ENCODE measurements around the gene GALNTL6. TPM values are rescaled to one million over a fixed set of nuclear protein-coding genes. Genes with fewer than 3 reads are reported as not detected.

Gene GALNTL6
- total and polyA plus RNA-seq, 2 donors (not counting 3 experiments of a cell fraction or from before 2014, with no cell fraction given): not detected

DNA sequence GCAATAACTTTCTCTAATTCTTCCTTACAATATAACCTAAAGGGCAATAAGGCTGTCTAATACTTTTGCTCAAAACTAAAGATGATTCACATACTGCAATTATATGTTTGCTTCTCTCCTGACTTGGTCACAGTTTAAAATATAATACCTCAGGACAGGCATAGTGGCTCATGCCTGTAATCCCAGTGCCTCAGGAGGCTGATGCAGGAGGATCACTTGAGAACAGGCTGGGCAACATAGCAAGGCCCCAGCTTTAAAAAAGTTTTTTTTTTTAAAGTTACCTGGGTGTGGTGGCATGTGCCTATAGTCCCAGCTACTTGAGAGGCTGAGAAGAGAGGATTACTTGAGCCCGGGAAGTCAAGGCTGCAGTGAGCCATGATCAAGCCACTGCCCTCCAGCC, 1125.7 kb downstream of the GALNTL6 start:
- Histone ChIP-seq H3K9ac (replicated peaks; ENCODE audit: extremely low read depth, insufficient read depth, low read length) (no peak overlapping the region), H3K4me2 (ENCODE audit: insufficient read depth, low read length) (no peak overlapping the region), H3K9me1 (replicated peaks; ENCODE audit: control insufficient read depth, extremely low read depth, insufficient read depth, low read length) (no peaks in the 10 kb centered on the region), H3K4me3 (replicated peaks in 1 of 3; ENCODE audit: insufficient read depth in 1 of 3, low read depth in 1 of 3, low read length in 3 of 3) (no peak overlapping the region), H3K27me3 (ENCODE audit: control insufficient read depth in 2 of 2, insufficient read depth in 2 of 2, low read length in 2 of 2) (no peaks in the 10 kb centered on the region), H3K4me1 (ENCODE audit: control insufficient read depth, extremely low read depth, insufficient read depth, low read length) (no peaks in the 10 kb centered on the region), H3K27ac (ENCODE audit: insufficient read depth, low read depth, low read length) (no peak overlapping the region), H3K36me3 (ENCODE audit: control insufficient read depth in 2 of 2, extremely low read depth in 1 of 2, insufficient read depth in 2 of 2, low read length in 2 of 2) (no peaks in the 10 kb centered on the region), H3K9me3 (replicated peaks; ENCODE audit: control insufficient read depth, insufficient read depth, low read length) (no peaks in the 10 kb centered on the region), H2AFZ (ENCODE audit: low read depth, low read length) (no peak overlapping the region), H4K20me1 (replicated peaks; ENCODE audit: control insufficient read depth, extremely low read depth, insufficient read depth, low read length) (no peaks in the 10 kb centered on the region), H3K79me2 (ENCODE audit: control insufficient read depth, insufficient read depth, low read length) (no peaks in the 10 kb centered on the region)
- CTCF ChIA-PET: no interaction called here
- no peak for TF ChIP-seq FOS (IDR thresholded peaks at IDR 0.05; ENCODE audit: borderline replicate concordance, insufficient read depth, low read length)
- TF ChIP-seq MYC (IDR thresholded peaks at IDR 0.05; ENCODE audit: low read depth, low read length): no peak
- TF ChIP-seq EZH2 (IDR thresholded peaks at IDR 0.05; ENCODE audit: borderline replicate concordance, low read depth, low read length, severe bottlenecking): no peak
- BruUV-seq (replicated peaks): no TSS peak
- intact Hi-C loops (cut with micrococcal nuclease): no loop called here
- POLR2A ChIA-PET: no interaction called here
- DNase-seq (ENCODE audit: low read depth, low spot score) (no peak), FAIRE-seq (no peak)
- dilution Hi-C loops (cut with MboI; ENCODE audit: extremely low pct_ligation_motif_present, low sequenced_read_pairs): no loop called here

DNA sequence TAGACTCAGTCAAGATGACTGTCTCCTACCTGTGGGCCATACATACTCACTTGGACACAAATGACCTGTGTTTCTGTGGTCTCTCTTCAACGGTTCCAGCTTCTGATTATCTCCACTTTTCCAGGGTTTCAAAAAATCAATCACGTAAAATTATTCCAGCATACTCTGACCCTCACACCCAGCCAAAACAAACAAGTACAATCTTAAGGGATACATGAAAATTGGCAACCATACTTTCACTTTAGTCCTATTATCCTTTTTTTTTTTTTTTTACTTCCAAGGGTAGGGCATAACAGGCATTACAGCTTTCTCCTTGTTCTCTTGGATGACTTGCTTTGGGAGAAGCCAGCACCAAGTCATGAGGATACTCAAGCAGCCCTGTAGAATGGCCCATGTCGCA, 1129.6 kb downstream of the GALNTL6 start:
- dilution Hi-C loops (cut with MboI; ENCODE audit: extremely low pct_ligation_motif_present, low sequenced_read_pairs) (no loop called here), intact Hi-C loops (cut with micrococcal nuclease) (no loop called here)
- Histone ChIP-seq H3K9ac (replicated peaks; ENCODE audit: extremely low read depth, insufficient read depth, low read length) (no peak overlapping the region), H3K27ac (ENCODE audit: insufficient read depth, low read depth, low read length) (no peak overlapping the region), H3K4me2 (ENCODE audit: insufficient read depth, low read length) (no peak overlapping the region), H3K9me3 (replicated peaks; ENCODE audit: control insufficient read depth, insufficient read depth, low read length) (no peaks in the 10 kb centered on the region), H3K79me2 (ENCODE audit: control insufficient read depth, insufficient read depth, low read length) (no peaks in the 10 kb centered on the region), H4K20me1 (replicated peaks; ENCODE audit: control insufficient read depth, extremely low read depth, insufficient read depth, low read length) (no peaks in the 10 kb centered on the region), H2AFZ (ENCODE audit: low read depth, low read length) (no peak overlapping the region), H3K4me1 (ENCODE audit: control insufficient read depth, extremely low read depth, insufficient read depth, low read length) (no peaks in the 10 kb centered on the region), H3K27me3 (ENCODE audit: control insufficient read depth in 2 of 2, insufficient read depth in 2 of 2, low read length in 2 of 2) (peaks cover 0 to 2% of the 10 kb centered on the region in 2 experiments), H3K9me1 (replicated peaks; ENCODE audit: control insufficient read depth, extremely low read depth, insufficient read depth, low read length) (peaks cover 2% of the 10 kb centered on the region), H3K36me3 (ENCODE audit: control insufficient read depth in 2 of 2, extremely low read depth in 1 of 2, insufficient read depth in 2 of 2, low read length in 2 of 2) (no peaks in the 10 kb centered on the region), H3K4me3 (replicated peaks in 1 of 3; ENCODE audit: insufficient read depth in 1 of 3, low read depth in 1 of 3, low read length in 3 of 3) (no peak overlapping the region)
- no peak for TF ChIP-seq FOS (IDR thresholded peaks at IDR 0.05; ENCODE audit: borderline replicate concordance, insufficient read depth, low read length)
- no peak for TF ChIP-seq GATA2 (IDR thresholded peaks at IDR 0.05; ENCODE audit: insufficient read depth, insufficient read length, low read depth, low read length)
- no peak for TF ChIP-seq POLR2A (IDR thresholded peaks at IDR 0.05; ENCODE audit: low read depth, low read length)
- TF ChIP-seq JUN (IDR thresholded peaks at IDR 0.05; ENCODE audit: borderline replicate concordance, insufficient read depth, insufficient read length, low read depth): no peak
- DNase-seq (ENCODE audit: low read depth, low spot score) (no peak), FAIRE-seq (no peak)
- ChIA-PET CTCF (no interaction called here), POLR2A (no interaction called here)
- no TSS peak for BruUV-seq (replicated peaks)

Measured in endothelial cell of umbilical vein (primary cell).